ENCODE data around the gene CBR1. TPM values are rescaled to one million over a fixed set of nuclear protein-coding genes. Genes with fewer than 3 reads are reported as not detected.

CBR1 gene
- polyA plus RNA-seq, 1 donor (not counting 4 experiments of a cell fraction or from before 2014, with no cell fraction given), result 207 TPM

DNA sequence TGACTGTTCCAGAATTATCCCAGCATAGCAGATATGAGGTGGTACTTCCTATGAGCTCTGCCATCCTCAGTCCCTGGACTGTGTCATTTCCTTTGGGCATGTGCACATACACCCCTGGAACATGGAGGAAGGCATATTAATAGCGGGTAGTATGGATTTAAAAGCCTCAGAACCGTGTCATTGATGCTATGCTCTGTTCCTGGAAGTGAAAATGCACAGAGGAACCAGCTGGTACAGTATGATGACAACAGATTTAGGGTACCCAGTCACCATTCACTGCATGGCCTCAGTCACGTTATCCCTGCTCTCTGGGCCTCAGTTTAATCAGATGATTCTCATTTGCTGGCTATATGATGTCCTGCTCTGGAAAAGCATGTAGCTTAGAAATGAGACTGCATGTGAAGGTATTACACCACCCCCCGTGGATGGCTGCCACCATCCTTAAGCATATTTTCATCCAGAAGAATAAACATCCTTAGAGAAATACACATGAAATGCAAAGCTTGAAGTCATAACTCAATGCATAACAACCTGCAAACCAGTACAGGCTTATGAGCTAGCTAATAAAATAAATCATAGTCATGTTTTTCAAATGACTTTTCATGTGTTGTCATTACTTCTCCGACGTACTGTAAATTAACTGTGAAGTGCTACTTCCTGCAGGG is 47.3 kb upstream of the CBR1 start:
- peaks cover 6% of the 10 kb centered on the region for H3K4me1 ChIP-seq (ENCODE audit: control insufficient read depth, extremely low read depth, insufficient read depth, low read length)
- H3K27ac ChIP-seq (ENCODE audit: control insufficient read depth, insufficient read depth, low read length), result no peak overlapping the region
- no peak overlapping the region for H3K4me3 ChIP-seq (ENCODE audit: control insufficient read depth in 2 of 3, extremely low read depth in 1 of 3, insufficient read depth in 2 of 3, low read depth in 1 of 3, low read length in 3 of 3)
- dilution Hi-C loops (cut with MboI; ENCODE audit: extremely low pct_ligation_motif_present, low sequenced_read_pairs), result no loop called here
- no peak overlapping the region for H3K4me2 ChIP-seq (ENCODE audit: control insufficient read depth, extremely low read depth, insufficient read depth, low read depth, low read length)
- no peaks in the 10 kb centered on the region for H4K20me1 ChIP-seq (ENCODE audit: control insufficient read depth, extremely low read depth, insufficient read depth, low read length)
- H3K36me3 ChIP-seq (ENCODE audit: control insufficient read depth in 2 of 2, extremely low read depth in 1 of 2, insufficient read depth in 2 of 2, low read length in 2 of 2), result no peaks in the 10 kb centered on the region
- TF ChIP-seq, protein P1, sequence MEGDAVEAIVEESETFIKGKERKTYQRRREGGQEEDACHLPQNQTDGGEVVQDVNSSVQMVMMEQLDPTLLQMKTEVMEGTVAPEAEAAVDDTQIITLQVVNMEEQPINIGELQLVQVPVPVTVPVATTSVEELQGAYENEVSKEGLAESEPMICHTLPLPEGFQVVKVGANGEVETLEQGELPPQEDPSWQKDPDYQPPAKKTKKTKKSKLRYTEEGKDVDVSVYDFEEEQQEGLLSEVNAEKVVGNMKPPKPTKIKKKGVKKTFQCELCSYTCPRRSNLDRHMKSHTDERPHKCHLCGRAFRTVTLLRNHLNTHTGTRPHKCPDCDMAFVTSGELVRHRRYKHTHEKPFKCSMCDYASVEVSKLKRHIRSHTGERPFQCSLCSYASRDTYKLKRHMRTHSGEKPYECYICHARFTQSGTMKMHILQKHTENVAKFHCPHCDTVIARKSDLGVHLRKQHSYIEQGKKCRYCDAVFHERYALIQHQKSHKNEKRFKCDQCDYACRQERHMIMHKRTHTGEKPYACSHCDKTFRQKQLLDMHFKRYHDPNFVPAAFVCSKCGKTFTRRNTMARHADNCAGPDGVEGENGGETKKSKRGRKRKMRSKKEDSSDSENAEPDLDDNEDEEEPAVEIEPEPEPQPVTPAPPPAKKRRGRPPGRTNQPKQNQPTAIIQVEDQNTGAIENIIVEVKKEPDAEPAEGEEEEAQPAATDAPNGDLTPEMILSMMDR (optimal IDR thresholded peaks at IDR 0.05 in 1 of 3, IDR thresholded peaks at IDR 0.05 in 1 of 3, conservative IDR thresholded peaks at IDR 0.05 in 1 of 3; ENCODE audit: extremely low read depth in 1 of 3, insufficient read depth in 2 of 3, low read length in 3 of 3), result no peak
- no peak for TF ChIP-seq EZH2 (IDR thresholded peaks at IDR 0.05; ENCODE audit: low read length)
- FAIRE-seq (no peak), DNase-seq (ENCODE audit: low read depth, low spot score) (no peak)
- H2AFZ ChIP-seq (ENCODE audit: control insufficient read depth, low read length), result no peak overlapping the region
- H3K27me3 ChIP-seq (ENCODE audit: control insufficient read depth, extremely low read depth, insufficient read depth, low read length), result no peaks in the 10 kb centered on the region
- H3K79me2 ChIP-seq (ENCODE audit: control insufficient read depth, insufficient read depth, low read length), result no peaks in the 10 kb centered on the region
- H3K9me1 ChIP-seq (ENCODE audit: control insufficient read depth, extremely low read depth, insufficient read depth, low read length), result no peaks in the 10 kb centered on the region
- no peak overlapping the region for H3K9ac ChIP-seq (ENCODE audit: control insufficient read depth, extremely low read depth, insufficient read depth, low read length)
- H3K9me3 ChIP-seq (ENCODE audit: control insufficient read depth, low read depth, low read length), result no peaks in the 10 kb centered on the region

DNA sequence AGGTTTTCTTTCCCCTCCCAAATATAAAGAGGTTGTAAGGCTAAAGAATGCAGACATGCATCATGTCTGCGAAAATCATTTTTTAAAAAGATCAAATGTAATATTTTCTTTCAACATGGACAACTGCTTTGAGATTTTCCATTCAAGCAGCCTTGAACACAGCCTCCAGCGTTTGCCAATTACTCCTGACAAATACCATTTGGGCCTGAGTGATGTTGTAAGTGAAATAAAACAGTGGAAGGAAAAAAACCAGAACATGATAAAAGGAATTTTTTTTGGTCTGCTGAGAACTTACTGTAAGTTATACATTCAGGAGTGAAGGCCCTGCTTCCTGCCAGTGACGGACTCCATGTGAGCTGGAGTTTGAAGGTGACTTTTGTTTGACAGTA is 46.7 kb upstream of the CBR1 start:
- DNase-seq (ENCODE audit: low read depth, low spot score), result no peak
- no peak for FAIRE-seq
- Histone ChIP-seq H3K9ac (ENCODE audit: control insufficient read depth, extremely low read depth, insufficient read depth, low read length) (no peak overlapping the region), H3K4me2 (ENCODE audit: control insufficient read depth, extremely low read depth, insufficient read depth, low read depth, low read length) (peak overlapping the region; percentile 43), H3K79me2 (ENCODE audit: control insufficient read depth, insufficient read depth, low read length) (no peaks in the 10 kb centered on the region), H3K9me3 (ENCODE audit: control insufficient read depth, low read depth, low read length) (no peaks in the 10 kb centered on the region), H2AFZ (ENCODE audit: control insufficient read depth, low read length) (peak overlapping the region; percentile 41), H4K20me1 (ENCODE audit: control insufficient read depth, extremely low read depth, insufficient read depth, low read length) (no peaks in the 10 kb centered on the region), H3K27me3 (ENCODE audit: control insufficient read depth, extremely low read depth, insufficient read depth, low read length) (no peaks in the 10 kb centered on the region), H3K9me1 (ENCODE audit: control insufficient read depth, extremely low read depth, insufficient read depth, low read length) (no peaks in the 10 kb centered on the region), H3K27ac (ENCODE audit: control insufficient read depth, insufficient read depth, low read length) (no peak overlapping the region), H3K4me1 (ENCODE audit: control insufficient read depth, extremely low read depth, insufficient read depth, low read length) (peaks cover 6% of the 10 kb centered on the region), H3K4me3 (ENCODE audit: control insufficient read depth in 2 of 3, extremely low read depth in 1 of 3, insufficient read depth in 2 of 3, low read depth in 1 of 3, low read length in 3 of 3) (no peak overlapping the region), H3K36me3 (ENCODE audit: control insufficient read depth in 2 of 2, extremely low read depth in 1 of 2, insufficient read depth in 2 of 2, low read length in 2 of 2) (no peaks in the 10 kb centered on the region)
- TF ChIP-seq, protein P1 (optimal IDR thresholded peaks at IDR 0.05 in 1 of 3, IDR thresholded peaks at IDR 0.05 in 1 of 3, conservative IDR thresholded peaks at IDR 0.05 in 1 of 3; ENCODE audit: extremely low read depth in 1 of 3, insufficient read depth in 2 of 3, low read length in 3 of 3), result no peak
- TF ChIP-seq EZH2 (IDR thresholded peaks at IDR 0.05; ENCODE audit: low read length), result no peak
- dilution Hi-C loops (cut with MboI; ENCODE audit: extremely low pct_ligation_motif_present, low sequenced_read_pairs), result no loop called here

Measured in keratinocyte (primary cell).